Left colon (tissue), 2 donors: ENCODE data around the gene LRRC4C. TPM values are rescaled to one million over a fixed set of nuclear protein-coding genes. Genes with fewer than 3 reads are reported as not detected.

ENCODE experiments used
- ATAC-seq: fragments of 200-7000 bp; cut with Tn5 transposase; one replicate; pipeline ENCODE4 v1.9.1; 2020; ENCODE audit warnings: mild to moderate bottlenecking, moderate library complexity
- DNase-seq, 2 donors: peaks; one replicate each; pipeline ENCODE4 v3.0.0-alpha.2; 2020
- intact Hi-C, 2 donors: fragments of 100-400 bp; cut with DNase I in 1 of 2; cut with micrococcal nuclease in 1 of 2; formaldehyde crosslinking; loops; one replicate each; pipeline versions ENCODE4 v1.11.2 to v1.14.0; 2022; cut with DNase I, micrococcal nuclease
- total RNA-seq, 2 donors: library from RNA; stranded (reverse); fragmentation: NEBNext Ultra II Directional; extraction: Animal tissue kit (Norgen Biotek cat#: 25700); gene quantifications; one replicate each; pipeline ENCODE4 v1.2.1, GENCODE V29; 2021
- donor health status: DM: no; HTN: no; CAD: no.
- donor health status: DM: yes; HTN: yes; CAD: no.

LRRC4C gene
- total RNA-seq, 2 donors from 2014 or later: 0.31 to 0.42 TPM

- no peak for ATAC-seq
Observed at GRCh38 chr11:40517122-40517521, 942.3 kb downstream of the LRRC4C start.

DNA sequence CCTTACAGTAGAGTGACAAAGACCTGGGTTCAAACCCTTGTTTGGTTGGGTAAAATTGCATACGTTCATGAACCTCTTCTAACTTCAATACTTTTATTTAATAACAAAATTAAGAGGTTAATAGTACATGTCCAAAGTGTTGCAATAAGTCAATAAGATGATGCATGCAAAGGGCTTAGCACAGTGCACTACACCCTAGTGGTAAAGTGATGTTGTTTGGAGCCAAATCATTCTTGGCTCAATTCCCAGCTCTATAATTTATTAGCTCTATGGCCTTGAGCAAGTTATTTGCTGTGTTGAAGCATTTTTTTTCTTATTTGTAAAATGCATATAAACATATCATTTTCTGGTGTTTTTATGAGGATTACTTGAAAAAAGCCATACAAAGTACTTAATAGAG, 945.3 kb downstream of the LRRC4C start:
- intact Hi-C loops: no loop called here
- no peak for DNase-seq
- ATAC-seq: no peak

More at GRCh38 chr11:40517122-40517521, 942.3 kb downstream of the LRRC4C start:
- intact Hi-C loops: no loop called here
- no peak for DNase-seq

- ATAC-seq (no peak), DNase-seq (no peak)
- intact Hi-C loops: no loop called here
Observed at GRCh38 chr11:40513281-40513680, 946.2 kb downstream of the LRRC4C start.

GRCh38 chr11:40508303-40508702, 951.1 kb downstream of the LRRC4C start:
- intact Hi-C loops: no loop called here
- DNase-seq (no peak), ATAC-seq (no peak)

- intact Hi-C loops: no loop called here
- DNase-seq: no peak
- no peak for ATAC-seq
Observed at GRCh38 chr11:40506226-40506625, 953.2 kb downstream of the LRRC4C start.

DNA sequence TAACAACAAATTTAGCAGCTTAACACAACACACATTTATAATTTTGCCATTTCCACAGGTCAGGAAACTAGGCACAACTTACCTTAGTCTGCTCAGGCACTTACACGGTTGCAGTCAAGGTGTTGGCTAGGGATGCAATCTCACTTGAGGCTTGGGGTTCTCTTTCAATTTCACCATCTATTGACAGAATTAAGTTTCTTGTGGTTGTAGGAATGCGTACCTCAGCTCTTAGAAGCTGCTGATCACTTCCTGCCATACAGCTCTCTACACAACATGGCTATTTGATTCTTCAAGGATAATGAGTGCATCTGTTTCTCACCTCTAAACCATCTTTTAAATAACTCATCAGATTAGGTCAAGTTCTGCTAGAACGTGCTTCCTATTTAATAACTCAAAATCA, 968.1 kb downstream of the LRRC4C start:
- DNase-seq: no peak
- ATAC-seq: no peak
- intact Hi-C loops: no loop called here

GRCh38 chr11:40467771-40468170, 991.7 kb downstream of the LRRC4C start:
- ATAC-seq (no peak), DNase-seq (no peak)
- intact Hi-C loops: no loop called here

DNA sequence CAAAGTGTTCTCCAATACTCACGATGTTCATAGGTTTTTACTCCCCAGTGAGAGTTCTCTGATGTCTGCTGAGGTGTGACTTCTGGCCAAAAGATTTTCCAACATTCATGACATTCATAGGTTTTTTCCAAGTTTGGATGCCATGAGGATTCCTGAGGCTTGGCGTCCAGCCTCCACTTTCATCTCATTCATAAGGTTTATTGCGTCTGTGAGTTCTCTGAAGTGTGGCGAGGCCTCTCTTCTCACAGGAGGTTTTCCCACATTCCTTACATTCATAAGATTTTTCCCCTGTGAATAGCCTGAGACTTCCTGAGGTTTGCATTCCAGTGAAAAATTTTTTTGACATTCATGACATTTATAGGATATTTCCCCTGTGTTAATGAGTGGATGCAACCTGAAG, 1014.1 kb downstream of the LRRC4C start:
- DNase-seq (no peak), ATAC-seq (no peak)
- intact Hi-C loops: no loop called here

GRCh38 chr11:40444151-40444550, 1015.3 kb downstream of the LRRC4C start:
- intact Hi-C loops: no loop called here
- DNase-seq (no peak), ATAC-seq (no peak)

DNA sequence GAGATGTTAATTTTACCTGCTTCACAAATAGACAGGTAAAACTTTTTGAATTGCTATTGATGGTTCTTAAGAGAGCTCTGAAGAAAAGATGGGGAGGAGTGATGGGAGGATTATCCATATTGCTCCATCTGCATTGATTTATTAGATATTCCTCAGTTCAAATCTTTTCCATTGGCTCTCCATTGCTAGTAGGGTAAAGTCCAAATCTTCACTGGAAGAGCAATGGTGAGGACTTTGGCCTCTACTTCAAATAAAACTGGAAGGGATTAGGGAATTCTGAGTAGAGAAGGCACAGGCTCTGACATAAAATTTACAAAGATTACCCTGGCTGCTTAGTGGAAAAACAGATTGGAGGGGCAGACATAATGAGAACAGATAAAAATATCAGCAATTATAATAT, 1024.1 kb downstream of the LRRC4C start:
- intact Hi-C loops: no loop called here
- ATAC-seq (no peak), DNase-seq (no peak)

GRCh38 chr11:40434926-40435325, 1024.5 kb downstream of the LRRC4C start:
- DNase-seq: no peak
- no peak for ATAC-seq

GRCh38 chr11:40432358-40432757, 1027.1 kb downstream of the LRRC4C start:
- DNase-seq: no peak
- intact Hi-C loops: no loop called here
- no peak for ATAC-seq

More at GRCh38 chr11:40434926-40435325, 1024.5 kb downstream of the LRRC4C start:
- intact Hi-C loops: no loop called here

- ATAC-seq (no peak), DNase-seq (no peak)
- intact Hi-C loops: no loop called here
Observed at GRCh38 chr11:40425168-40425567, 1034.3 kb downstream of the LRRC4C start.

- ATAC-seq: no peak
- intact Hi-C loops: no loop called here
- no peak for DNase-seq
Observed at GRCh38 chr11:40421208-40421981, 1038.1 kb downstream of the LRRC4C start.

DNA sequence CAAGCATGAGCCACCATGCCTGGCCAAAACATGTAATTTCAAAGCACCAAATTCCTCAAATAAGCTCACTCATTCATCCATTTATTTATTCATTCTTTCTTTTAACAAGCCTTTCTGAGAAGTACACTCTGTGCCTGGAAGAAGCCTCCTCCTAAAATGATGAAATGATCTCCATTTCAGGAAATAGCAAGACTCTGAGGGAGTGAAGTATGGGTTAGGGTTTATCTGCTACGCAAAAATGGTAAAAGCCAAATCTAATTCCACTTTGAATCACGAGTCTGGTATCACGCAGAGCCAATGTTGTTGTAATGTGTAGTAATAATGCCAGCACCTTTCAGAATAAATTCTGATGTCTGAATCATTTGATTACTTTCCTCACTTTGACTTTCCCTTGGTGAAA, 1041.8 kb downstream of the LRRC4C start:
- no peak for ATAC-seq
- intact Hi-C loops: no loop called here
- DNase-seq: no peak

DNA sequence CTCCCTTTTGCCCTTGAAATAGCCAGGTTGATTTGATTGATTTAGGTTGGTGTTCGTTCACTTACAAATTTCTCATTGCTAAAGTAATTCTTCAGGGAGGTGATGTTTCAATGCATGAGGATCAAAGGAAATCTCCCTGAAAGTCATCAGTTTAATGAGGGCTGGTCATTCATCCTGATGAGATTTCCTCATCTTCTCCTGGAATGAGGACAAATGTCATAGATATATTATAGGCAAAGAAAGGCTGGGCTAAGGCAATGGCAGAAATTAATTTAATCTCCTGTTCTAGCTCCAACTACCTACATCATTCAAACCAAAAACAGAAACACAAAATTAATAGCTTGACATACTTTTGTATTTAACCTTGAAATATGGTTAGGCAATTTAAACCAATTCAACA, 1052.1 kb downstream of the LRRC4C start:
- intact Hi-C loops: no loop called here

DNA sequence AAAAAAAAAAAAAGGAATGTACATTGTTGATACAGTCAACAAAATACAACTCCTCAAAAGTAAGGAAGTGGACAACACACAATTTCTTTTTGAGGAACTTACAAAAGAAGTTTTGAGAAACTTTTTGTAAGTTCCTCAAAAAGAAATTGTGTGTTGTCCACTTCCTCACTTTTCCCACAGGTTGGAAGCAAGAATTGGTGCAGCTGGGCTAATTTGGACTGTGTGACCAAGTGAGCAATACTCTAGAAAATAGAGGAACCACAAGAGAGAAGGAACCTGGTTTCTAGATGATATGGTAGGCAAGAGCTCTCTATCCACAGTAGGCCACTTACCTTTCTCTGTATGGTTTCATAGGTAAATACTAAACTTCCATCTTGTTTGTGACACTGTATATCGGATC, 1053.8 kb downstream of the LRRC4C start:
- DNase-seq (no peak), ATAC-seq (no peak)
- intact Hi-C loops: no loop called here

More for the DNA sequence above, 1052.1 kb downstream of the LRRC4C start:
- ATAC-seq (no peak), DNase-seq (no peak)

- ATAC-seq: no peak
- intact Hi-C loops: no loop called here
- DNase-seq: no peak
Observed at GRCh38 chr11:40403321-40403720, 1056.1 kb downstream of the LRRC4C start.

DNA sequence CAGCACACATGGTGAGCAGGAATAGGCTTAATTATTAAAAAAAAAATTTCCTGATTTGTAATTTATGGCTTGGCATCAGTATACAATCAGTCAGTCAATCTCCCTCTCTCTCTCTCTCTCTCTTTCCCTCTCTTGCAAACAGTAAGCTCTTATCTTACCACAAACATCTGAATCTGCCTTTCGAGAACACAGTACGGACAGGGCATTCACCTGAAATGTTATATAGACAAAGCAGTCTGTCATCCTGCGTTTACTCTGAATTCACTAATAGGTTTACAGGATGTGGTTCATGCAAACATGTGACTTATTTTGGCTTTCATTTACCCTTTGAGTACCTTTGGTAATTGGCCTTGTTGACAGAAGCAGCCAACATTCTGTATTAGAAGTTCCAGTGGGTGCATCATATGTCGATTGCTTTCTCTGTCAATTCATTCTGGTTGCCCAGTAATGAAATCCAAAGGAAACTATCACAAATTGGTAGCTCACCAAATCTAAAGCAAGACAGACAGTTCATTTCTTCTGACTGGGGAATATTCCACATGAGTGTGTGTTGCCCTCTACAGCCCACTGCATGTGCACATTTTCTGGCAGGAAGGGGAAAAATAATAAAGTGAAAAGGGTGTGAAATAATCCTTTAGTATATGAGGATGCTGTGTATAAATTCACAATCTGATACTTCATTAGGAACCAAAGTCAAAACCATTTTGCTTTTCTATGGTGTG, 1058.2 kb downstream of the LRRC4C start:
- ATAC-seq (no peak), DNase-seq (no peak)
- intact Hi-C loops: no loop called here

- DNase-seq (no peak), ATAC-seq (no peak)
- intact Hi-C loops: no loop called here
Observed at GRCh38 chr11:40397141-40397540, 1062.3 kb downstream of the LRRC4C start.
